HepG2 (cell line): ENCODE results near the gene GRIP1. TPM values are rescaled to one million over a fixed set of nuclear protein-coding genes. Genes with fewer than 3 reads are reported as not detected.

Experiments used
- ATAC-seq: fragments of 200-7000 bp; cut with Tn5 transposase; 3 replicates; pipeline ENCODE4 v1.9.1; 2020; ENCODE audit warnings: mild to moderate bottlenecking, moderate library complexity
- BruUV-seq: library from RNA; stranded (reverse); fragments of 400-500 nt; replicated peaks from 2 replicates; lab custom pipeline; 2021; lab: Mats Ljungman, UMichigan
- CTCF ChIA-PET: fragments of 300-600 bp; formaldehyde crosslinking; extraction: SDS; loops from one replicate; lab custom pipeline; 2021; ENCODE audit warnings: low total read pairs, inconsistent platforms, low intra/inter-chr PET ratio; lab: Yijun Ruan, JAX
- POLR2A ChIA-PET: fragments of 350-600 bp; sonication (Branson Sonifier 250); formaldehyde crosslinking; loops from one replicate; lab custom pipeline; 2020; ENCODE audit warnings: antibody characterized with exemption, inconsistent platforms; lab: Yijun Ruan, JAX
- DNase-seq: peaks from one replicate; pipeline ENCODE4 v3.0.0-alpha.2; 2015; ENCODE audit warnings: low spot score
- FAIRE-seq: peaks from 3 replicates; lab custom pipeline; 2011; peaks lifted over from hg19 to GRCh38; lab: Jason Lieb, UNC
- H2AFZ ChIP-seq: one replicate; pipeline ENCODE4 v1.6.1; 2011; ENCODE audit warnings: low read length, inconsistent platforms
- H3K27ac ChIP-seq: fragments of 300-600 bp; 3 replicates; pipeline ENCODE4 v1.8.0; 2011; ENCODE audit warnings: mixed run types, mild to moderate bottlenecking, mixed read lengths, low read length, inconsistent platforms; ENCODE audit not compliant: insufficient read depth; ENCODE audit errors: extremely low read length
- H3K27me3 ChIP-seq, 2 experiments: fragments of 200-600 bp in 1 of 2; 2 replicates in 1 of 2; 3 replicates in 1 of 2; pipeline versions ENCODE4 v1.6.0 to v1.8.0; 2011; ENCODE audit warnings: low read length in 2 of 2, mild to moderate bottlenecking in 2 of 2, moderate library complexity in 2 of 2, inconsistent platforms in 1 of 2; ENCODE audit not compliant: insufficient read depth in 2 of 2, control insufficient read depth in 1 of 2
- H3K36me3 ChIP-seq, 2 experiments: fragments of 200-600 bp in 1 of 2; replicated peaks in 1 of 2; 2 replicates in 1 of 2; 3 replicates in 1 of 2; pipeline versions ENCODE4 v1.5.1 to v1.8.0; 2011; ENCODE audit warnings: low read length in 2 of 2, inconsistent platforms in 1 of 2; ENCODE audit not compliant: insufficient read depth in 2 of 2, control insufficient read depth in 1 of 2
- H3K4me1 ChIP-seq: 2 replicates; pipeline ENCODE4 v1.5.1; 2012; ENCODE audit warnings: low read length, inconsistent platforms; ENCODE audit not compliant: insufficient read depth
- H3K4me2 ChIP-seq: 2 replicates; pipeline ENCODE4 v1.6.0; 2011; ENCODE audit warnings: low read depth, low read length, inconsistent platforms
- H3K4me3 ChIP-seq, 3 experiments: fragments of 200-600 bp in 1 of 3; sonication (generic), shearing (Covaris generic) in 1 of 3; replicated peaks in 1 of 3; 2 replicates each; pipeline ENCODE4 v1.5.1; 2011 to 2016; ENCODE audit warnings: low read length in 3 of 3, inconsistent platforms in 2 of 3, low read depth in 2 of 3, mild to moderate bottlenecking in 2 of 3, control low read depth in 1 of 3, mixed read lengths in 1 of 3; ENCODE audit not compliant: insufficient read depth in 1 of 3
- H3K79me2 ChIP-seq: one replicate; pipeline ENCODE4 v1.6.1; 2011; ENCODE audit warnings: low read length, inconsistent platforms; ENCODE audit not compliant: insufficient read depth
- H3K9ac ChIP-seq: 2 replicates; pipeline ENCODE4 v1.6.0; 2011; ENCODE audit warnings: mild to moderate bottlenecking, low read depth, low read length, inconsistent platforms; ENCODE audit not compliant: insufficient read depth
- H3K9me3 ChIP-seq: 2 replicates; pipeline ENCODE4 v1.5.1; 2012; ENCODE audit warnings: mild to moderate bottlenecking, low read length
- H4K20me1 ChIP-seq: 2 replicates; pipeline ENCODE4 v1.6.0; 2011; ENCODE audit warnings: inconsistent platforms, mild to moderate bottlenecking, low read length, moderate library complexity; ENCODE audit not compliant: insufficient read depth
- ARHGAP35 ChIP-seq: sonication (generic); formaldehyde crosslinking; IDR thresholded peaks from 2 replicates; pipeline ENCODE4 v1.9.0; 2022; ENCODE audit warnings: mild to moderate bottlenecking, inconsistent platforms, moderate library complexity, missing genetic modification reagents, borderline replicate concordance
- CHCHD3 ChIP-seq: sonication (generic); formaldehyde crosslinking; IDR thresholded peaks from 2 replicates; pipeline ENCODE4 v1.8.0; 2022; ENCODE audit warnings: mild to moderate bottlenecking, missing genetic modification reagents, moderate library complexity
- DMAP1 ChIP-seq: IDR thresholded peaks from 2 replicates; pipeline ENCODE4 v1.6.1; 2016
- HOXA3 ChIP-seq: sonication (generic); formaldehyde crosslinking; IDR thresholded peaks from 2 replicates; pipeline ENCODE4 v1.5.0; 2020; ENCODE audit warnings: missing genetic modification reagents
- HOXA9 ChIP-seq: sonication (generic); formaldehyde crosslinking; IDR thresholded peaks from 2 replicates; pipeline ENCODE4 v1.8.1; 2022; ENCODE audit warnings: missing genetic modification reagents, mild to moderate bottlenecking, moderate library complexity, borderline replicate concordance
- KMT2B ChIP-seq: IDR thresholded peaks from 2 replicates; pipeline ENCODE4 v1.6.1; 2016; ENCODE audit warnings: missing genetic modification reagents, missing compliant biosample characterization
- REXO4 ChIP-seq: sonication (generic); formaldehyde crosslinking; IDR thresholded peaks from 2 replicates; pipeline ENCODE4 v1.8.0; 2022; ENCODE audit warnings: missing genetic modification reagents, mild to moderate bottlenecking, borderline replicate concordance
- SALL1 ChIP-seq: sonication (generic); formaldehyde crosslinking; IDR thresholded peaks from 2 replicates; pipeline ENCODE4 v1.8.0; 2022; ENCODE audit warnings: mild to moderate bottlenecking, missing genetic modification reagents
- TCF7 ChIP-seq: sonication (generic); IDR thresholded peaks from 2 replicates; pipeline ENCODE4 v1.6.1; 2016; ENCODE audit warnings: antibody characterized with exemption, low read depth
- ZC3H13 ChIP-seq: sonication (generic); formaldehyde crosslinking; IDR thresholded peaks from 2 replicates; pipeline ENCODE4 v1.8.1; 2023; ENCODE audit warnings: mild to moderate bottlenecking, missing genetic modification reagents, moderate library complexity
- WGBS: methylation state at CpG from one replicate; pipeline ENCODE4 v1.1.6; 2017; ENCODE audit warnings: low lambda C conversion rate; 5-methylcytosine and 5-hydroxymethylcytosine counted together
- in situ Hi-C: cut with HindIII; loops from 2 replicates; pipeline ENCODE4 v1.10.0; 2017; ENCODE audit warnings: low pct_unique_long_range_greater_than_20kb; ENCODE audit not compliant: extremely low pct_ligation_motif_present
- intact Hi-C: fragments of 100-400 bp; cut with micrococcal nuclease; formaldehyde crosslinking; loops from one replicate; pipeline ENCODE4 v1.10.0; 2022; ENCODE audit not compliant: unreplicated experiment
- polyA plus RNA-seq, 8 experiments: library from polyadenylated mRNA; depleted of rRNA in 3 of 8; stranded (reverse) in 7 of 8; unstranded in 1 of 8; fragments of >200 nt; fragmentation: Illumina TruSeq in 4 of 8; extraction: Trizol in 4 of 8; gene quantifications; 2 replicates each; pipeline versions ENCODE4 v1.2.1 to v1.2.3, GENCODE V29; 2011 to 2016; ENCODE audit warnings: low read depth in 4 of 8, missing spikeins in 1 of 8, mixed read lengths in 1 of 8; ENCODE audit not compliant: insufficient read depth in 1 of 8
- total RNA-seq, 5 experiments: library from RNA; depleted of rRNA; stranded (reverse); fragments of >200 nt; fragmentation: Illumina TruSeq; extraction: Trizol; gene quantifications; 2 replicates each; pipeline ENCODE4 v1.2.3, GENCODE V29; 2016; ENCODE audit warnings: low read depth in 1 of 5
- TF ChIP-seq, protein P1 (sequence below): sonication (generic); formaldehyde crosslinking; IDR thresholded peaks from 2 replicates; pipeline ENCODE4 v1.4.0; 2020; ENCODE audit warnings: missing genetic modification reagents, borderline replicate concordance
- TF ChIP-seq, protein P2 (sequence below): sonication (generic); formaldehyde crosslinking; IDR thresholded peaks from 2 replicates; pipeline ENCODE4 v1.5.0; 2020; ENCODE audit warnings: missing genetic modification reagents
- TF ChIP-seq, protein P3 (sequence below): sonication (generic); formaldehyde crosslinking; IDR thresholded peaks from 2 replicates; pipeline ENCODE4 v1.4.0; 2020; ENCODE audit warnings: missing genetic modification reagents
- TF ChIP-seq, protein P4 (sequence below): IDR thresholded peaks from 2 replicates; pipeline ENCODE4 v1.6.1; 2016; ENCODE audit warnings: low read depth

Gene GRIP1
- total and polyA plus RNA-seq, 2 of the 13 experiments (the other 11 are each of a cell fraction or from before 2014, with no cell fraction given) = not detected

GRCh38 chr12:66714709-66715108, 35.8 kb upstream of the GRIP1 start:
- Histone ChIP-seq H3K27ac (no peak overlapping the region), H3K27me3 (no peaks in the 10 kb centered on the region), H3K4me1 (no peaks in the 10 kb centered on the region), H3K9ac (no peak overlapping the region), H4K20me1 (no peaks in the 10 kb centered on the region), H3K4me2 (no peak overlapping the region), H3K9me3 (no peaks in the 10 kb centered on the region), H3K79me2 (no peaks in the 10 kb centered on the region), H2AFZ (no peak overlapping the region), H3K36me3 (no peaks in the 10 kb centered on the region), H3K4me3 (no peak overlapping the region)
- intact Hi-C loops (no loop called here), in situ Hi-C loops (no loop called here)
- ChIA-PET POLR2A (no interaction called here), CTCF (no interaction called here)
- WGBS = 0% methylated on average over 2 of the region's 2 CpGs
- TF ChIP-seq, protein P1, sequence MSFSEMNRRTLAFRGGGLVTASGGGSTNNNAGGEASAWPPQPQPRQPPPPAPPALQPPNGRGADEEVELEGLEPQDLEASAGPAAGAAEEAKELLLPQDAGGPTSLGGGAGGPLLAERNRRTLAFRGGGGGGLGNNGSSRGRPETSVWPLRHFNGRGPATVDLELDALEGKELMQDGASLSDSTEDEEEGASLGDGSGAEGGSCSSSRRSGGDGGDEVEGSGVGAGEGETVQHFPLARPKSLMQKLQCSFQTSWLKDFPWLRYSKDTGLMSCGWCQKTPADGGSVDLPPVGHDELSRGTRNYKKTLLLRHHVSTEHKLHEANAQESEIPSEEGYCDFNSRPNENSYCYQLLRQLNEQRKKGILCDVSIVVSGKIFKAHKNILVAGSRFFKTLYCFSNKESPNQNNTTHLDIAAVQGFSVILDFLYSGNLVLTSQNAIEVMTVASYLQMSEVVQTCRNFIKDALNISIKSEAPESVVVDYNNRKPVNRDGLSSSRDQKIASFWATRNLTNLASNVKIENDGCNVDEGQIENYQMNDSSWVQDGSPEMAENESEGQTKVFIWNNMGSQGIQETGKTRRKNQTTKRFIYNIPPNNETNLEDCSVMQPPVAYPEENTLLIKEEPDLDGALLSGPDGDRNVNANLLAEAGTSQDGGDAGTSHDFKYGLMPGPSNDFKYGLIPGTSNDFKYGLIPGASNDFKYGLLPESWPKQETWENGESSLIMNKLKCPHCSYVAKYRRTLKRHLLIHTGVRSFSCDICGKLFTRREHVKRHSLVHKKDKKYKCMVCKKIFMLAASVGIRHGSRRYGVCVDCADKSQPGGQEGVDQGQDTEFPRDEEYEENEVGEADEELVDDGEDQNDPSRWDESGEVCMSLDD = no peak
- TF ChIP-seq ARHGAP35 (no peak), ZC3H13 (no peak), CHCHD3 (no peak), REXO4 (CRISPR knock-in tag) (no peak), HOXA3 (CRISPR knock-in tag) (no peak), SALL1 (CRISPR knock-in tag) (no peak), HOXA9 (CRISPR knock-in tag) (no peak), KMT2B (CRISPR knock-in tag) (no peak), TCF7 (no peak), DMAP1 (CRISPR knock-in tag) (no peak)
- TF ChIP-seq, protein P2, sequence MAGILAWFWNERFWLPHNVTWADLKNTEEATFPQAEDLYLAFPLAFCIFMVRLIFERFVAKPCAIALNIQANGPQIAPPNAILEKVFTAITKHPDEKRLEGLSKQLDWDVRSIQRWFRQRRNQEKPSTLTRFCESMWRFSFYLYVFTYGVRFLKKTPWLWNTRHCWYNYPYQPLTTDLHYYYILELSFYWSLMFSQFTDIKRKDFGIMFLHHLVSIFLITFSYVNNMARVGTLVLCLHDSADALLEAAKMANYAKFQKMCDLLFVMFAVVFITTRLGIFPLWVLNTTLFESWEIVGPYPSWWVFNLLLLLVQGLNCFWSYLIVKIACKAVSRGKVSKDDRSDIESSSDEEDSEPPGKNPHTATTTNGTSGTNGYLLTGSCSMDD = no peak
- TF ChIP-seq, protein P3, sequence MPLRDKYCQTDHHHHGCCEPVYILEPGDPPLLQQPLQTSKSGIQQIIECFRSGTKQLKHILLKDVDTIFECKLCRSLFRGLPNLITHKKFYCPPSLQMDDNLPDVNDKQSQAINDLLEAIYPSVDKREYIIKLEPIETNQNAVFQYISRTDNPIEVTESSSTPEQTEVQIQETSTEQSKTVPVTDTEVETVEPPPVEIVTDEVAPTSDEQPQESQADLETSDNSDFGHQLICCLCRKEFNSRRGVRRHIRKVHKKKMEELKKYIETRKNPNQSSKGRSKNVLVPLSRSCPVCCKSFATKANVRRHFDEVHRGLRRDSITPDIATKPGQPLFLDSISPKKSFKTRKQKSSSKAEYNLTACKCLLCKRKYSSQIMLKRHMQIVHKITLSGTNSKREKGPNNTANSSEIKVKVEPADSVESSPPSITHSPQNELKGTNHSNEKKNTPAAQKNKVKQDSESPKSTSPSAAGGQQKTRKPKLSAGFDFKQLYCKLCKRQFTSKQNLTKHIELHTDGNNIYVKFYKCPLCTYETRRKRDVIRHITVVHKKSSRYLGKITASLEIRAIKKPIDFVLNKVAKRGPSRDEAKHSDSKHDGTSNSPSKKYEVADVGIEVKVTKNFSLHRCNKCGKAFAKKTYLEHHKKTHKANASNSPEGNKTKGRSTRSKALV (CRISPR knock-in tag) = no peak
- TF ChIP-seq, protein P4, sequence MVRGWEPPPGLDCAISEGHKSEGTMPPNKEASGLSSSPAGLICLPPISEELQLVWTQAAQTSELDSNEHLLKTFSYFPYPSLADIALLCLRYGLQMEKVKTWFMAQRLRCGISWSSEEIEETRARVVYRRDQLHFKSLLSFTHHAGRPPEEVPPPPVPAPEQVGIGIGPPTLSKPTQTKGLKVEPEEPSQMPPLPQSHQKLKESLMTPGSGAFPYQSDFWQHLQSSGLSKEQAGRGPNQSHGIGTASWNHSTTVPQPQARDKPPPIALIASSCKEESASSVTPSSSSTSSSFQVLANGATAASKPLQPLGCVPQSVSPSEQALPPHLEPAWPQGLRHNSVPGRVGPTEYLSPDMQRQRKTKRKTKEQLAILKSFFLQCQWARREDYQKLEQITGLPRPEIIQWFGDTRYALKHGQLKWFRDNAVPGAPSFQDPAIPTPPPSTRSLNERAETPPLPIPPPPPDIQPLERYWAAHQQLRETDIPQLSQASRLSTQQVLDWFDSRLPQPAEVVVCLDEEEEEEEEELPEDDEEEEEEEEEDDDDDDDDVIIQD = no peak
- BruUV-seq = no TSS peak
- DNase-seq (no peak), ATAC-seq (no peak), FAIRE-seq (no peak)
